GM23338 (cell line): ENCODE results near the gene TMUB1. TPM values are rescaled to one million over a fixed set of nuclear protein-coding genes. Genes with fewer than 3 reads are reported as not detected.

ENCODE experiments used
- ATAC-seq: fragments of 200-7000 bp; cut with Tn5 transposase; 3 replicates; pipeline ENCODE4 v1.9.1; 2020
- DNase-seq: peaks from one replicate; pipeline ENCODE4 v3.0.0-alpha.2; 2015; ENCODE audit warnings: low spot score
- H2AFZ ChIP-seq: fragments of 200-600 bp; sonication (generic); 2 replicates; pipeline ENCODE4 v1.8.0; 2016; ENCODE audit warnings: antibody characterized with exemption, mild to moderate bottlenecking, moderate library complexity
- H3F3A ChIP-seq: fragments of 200-600 bp; sonication (generic); replicated peaks from 2 replicates; pipeline ENCODE4 v1.8.0; 2017; ENCODE audit warnings: antibody characterized with exemption, mixed run types, low read depth
- H3K27ac ChIP-seq: fragments of 200-600 bp; sonication (generic); 2 replicates; pipeline ENCODE4 v1.6.1; 2016; ENCODE audit warnings: low read depth
- H3K27me3 ChIP-seq: fragments of 200-600 bp; sonication (generic); 2 replicates; pipeline ENCODE4 v1.8.0; 2016; ENCODE audit warnings: mild to moderate bottlenecking, mixed run types, moderate library complexity; ENCODE audit not compliant: insufficient read depth
- H3K36me3 ChIP-seq: fragments of 200-600 bp; sonication (generic); 2 replicates; pipeline ENCODE4 v1.8.0; 2016; ENCODE audit warnings: mild to moderate bottlenecking; ENCODE audit not compliant: insufficient read depth
- H3K4me1 ChIP-seq: fragments of 200-600 bp; sonication (generic); 2 replicates; pipeline ENCODE4 v1.8.0; 2016; ENCODE audit warnings: mild to moderate bottlenecking, moderate library complexity; ENCODE audit not compliant: insufficient read depth
- H3K4me2 ChIP-seq: fragments of 200-600 bp; sonication (generic); 2 replicates; pipeline ENCODE4 v1.7.1; 2017; ENCODE audit warnings: mixed run types
- H3K4me3 ChIP-seq: fragments of 200-600 bp; sonication (generic); 2 replicates; pipeline ENCODE4 v1.6.1; 2016; ENCODE audit warnings: mixed run types
- H3K79me2 ChIP-seq: fragments of 200-600 bp; sonication (generic); replicated peaks from 2 replicates; pipeline ENCODE4 v1.8.0; 2017; ENCODE audit warnings: mild to moderate bottlenecking; ENCODE audit not compliant: insufficient read depth
- H3K9me2 ChIP-seq: fragments of 200-600 bp; sonication (generic); 2 replicates; pipeline ENCODE4 v1.8.0; 2017; ENCODE audit not compliant: insufficient read depth
- H4K20me1 ChIP-seq: fragments of 200-600 bp; sonication (generic); replicated peaks from 2 replicates; pipeline ENCODE4 v1.8.0; 2017; ENCODE audit warnings: mild to moderate bottlenecking; ENCODE audit not compliant: insufficient read depth
- H3K27ac Mint-ChIP-seq: 2 replicates; pipeline ENCODE4 v1.8.0; 2020; ENCODE audit warnings: inconsistent platforms, mild to moderate bottlenecking, moderate library complexity, mixed read lengths
- H3K27me3 Mint-ChIP-seq: 3 replicates; pipeline ENCODE4 v1.8.0; 2022; ENCODE audit warnings: low read depth, mild to moderate bottlenecking, moderate library complexity, mixed read lengths, inconsistent platforms; ENCODE audit not compliant: insufficient read depth, poor library complexity
- H3K36me3 Mint-ChIP-seq: 3 replicates; pipeline ENCODE4 v1.8.0; 2021; ENCODE audit warnings: low read depth, mild to moderate bottlenecking, inconsistent platforms, moderate library complexity, mixed read lengths
- H3K4me1 Mint-ChIP-seq: 3 replicates; pipeline ENCODE4 v1.8.0; 2020; ENCODE audit warnings: mild to moderate bottlenecking, inconsistent platforms, mixed read lengths
- H3K4me3 Mint-ChIP-seq: 3 replicates; pipeline ENCODE4 v1.8.0; 2021; ENCODE audit warnings: moderate library complexity, mild to moderate bottlenecking, inconsistent platforms, mixed read lengths
- H3K9me3 Mint-ChIP-seq: 3 replicates; pipeline ENCODE4 v1.8.0; 2020; ENCODE audit warnings: moderate library complexity, mild to moderate bottlenecking, inconsistent platforms, mixed read lengths
- CREB1 ChIP-seq: fragments of 250-450 bp; sonication (Bioruptor Pico); IDR thresholded peaks from 2 replicates; pipeline ENCODE4 v1.5.0; 2020; ENCODE audit warnings: low read depth, mild to moderate bottlenecking, moderate library complexity
- CTCF ChIP-seq, 2 experiments: fragments of 200-600 bp in 1 of 2; sonication (generic) in 1 of 2; conservative IDR thresholded peaks; 2 replicates each; pipeline versions ENCODE4 v1.5.1 to v1.6.1; 2016 to 2017; ENCODE audit warnings: antibody characterized with exemption in 2 of 2, low read depth in 2 of 2, mild to moderate bottlenecking in 2 of 2, moderate library complexity in 1 of 2
- ETS1 ChIP-seq: IDR thresholded peaks from 2 replicates; pipeline ENCODE4 v1.6.1; 2016; ENCODE audit warnings: antibody characterized with exemption
- EZH2 ChIP-seq: fragments of 200-600 bp; sonication (generic); IDR thresholded peaks from one replicate; pipeline ENCODE4 v1.8.0; 2017; ENCODE audit warnings: antibody characterized with exemption, mild to moderate bottlenecking, low read depth; ENCODE audit not compliant: unreplicated experiment
- EZH2phosphoT487 ChIP-seq: fragments of 200-600 bp; sonication (generic); IDR thresholded peaks from one replicate; pipeline ENCODE4 v1.8.1; 2018; ENCODE audit warnings: antibody characterized with exemption; ENCODE audit not compliant: unreplicated experiment
- JUNB ChIP-seq: IDR thresholded peaks from one replicate; pipeline ENCODE4 v1.6.1; 2016; ENCODE audit warnings: antibody characterized with exemption; ENCODE audit not compliant: unreplicated experiment
- REST ChIP-seq: IDR thresholded peaks from one replicate; pipeline ENCODE4 v1.6.1; 2018; ENCODE audit warnings: antibody characterized with exemption; ENCODE audit not compliant: unreplicated experiment
- STAT1 ChIP-seq: IDR thresholded peaks from one replicate; pipeline ENCODE4 v1.6.1; 2016; ENCODE audit warnings: antibody characterized with exemption; ENCODE audit not compliant: unreplicated experiment
- ZNF114 ChIP-seq: fragments of 250-450 bp; sonication (Bioruptor Pico); IDR thresholded peaks from 2 replicates; pipeline ENCODE4 v1.5.0; 2020; ENCODE audit warnings: mild to moderate bottlenecking, moderate library complexity
- ZNF331 ChIP-seq: fragments of 250-450 bp; sonication (Bioruptor Pico); IDR thresholded peaks from 2 replicates; pipeline ENCODE4 v1.5.0; 2020; ENCODE audit warnings: low read depth, mild to moderate bottlenecking, moderate library complexity
- polyA plus RNA-seq: library from polyadenylated mRNA; unstranded; fragments of >200 nt; fragmentation: Nextera tagmentation; extraction: Ambion mirVana; gene quantifications from 2 replicates; pipeline ENCODE4 v1.2.1, GENCODE V29; 2016
- total RNA-seq: library from RNA; depleted of rRNA; stranded (reverse); fragments of >200 nt; shearing (Covaris generic); gene quantifications from 2 replicates; pipeline ENCODE4 v1.2.3, GENCODE V29; 2014

TMUB1 gene
- total and polyA plus RNA-seq, 2 experiments from 2014 or later = 47.6 to 61.1 TPM

- H2AFZ ChIP-seq = no peak overlapping the region
- peaks cover 5% of the 10 kb centered on the region; the same call in 1 of the 2 replicates for H3K36me3 ChIP-seq
- TF ChIP-seq EZH2 (no peak), CTCF (conservative IDR thresholded peaks at IDR 0.05; ENCODE audit: low read depth in 2 of 2) (no peak), STAT1 (no peak), JUNB (no peak), ZNF114 (CRISPR knock-in tag) (no peak)
- H3K4me2 ChIP-seq = no peak overlapping the region; the same call in 1 of the 2 replicates
- no peak overlapping the region; the same call in 1 of the 2 replicates for H3K27ac Mint-ChIP-seq
- peaks cover 39% of the 10 kb centered on the region for H3K36me3 Mint-ChIP-seq
- peaks cover 29% of the 10 kb centered on the region for H3K4me1 Mint-ChIP-seq
- H4K20me1 ChIP-seq = peaks cover 12% of the 10 kb centered on the region
- 0 out of 2 replicates have a peak, but pooled peaks cover 15% of the 10 kb centered on the region for H3F3A ChIP-seq
- H3K9me3 Mint-ChIP-seq = peaks cover 2% of the 10 kb centered on the region; the same call in 1 of the 3 replicates
- no peak overlapping the region; the same call in 2 of the 3 replicates for H3K4me3 Mint-ChIP-seq
- H3K4me1 ChIP-seq = peaks cover 25% of the 10 kb centered on the region
- ATAC-seq (no peak), DNase-seq (no peak)
- peaks cover 22% of the 10 kb centered on the region for H3K27me3 Mint-ChIP-seq
- H3K9me2 ChIP-seq = no peaks in the 10 kb centered on the region
- no peaks in the 10 kb centered on the region for H3K27me3 ChIP-seq
- no peak overlapping the region for H3K4me3 ChIP-seq
- peaks cover 6% of the 10 kb centered on the region; the same call in 1 of the 2 replicates for H3K79me2 ChIP-seq
- no peak overlapping the region for H3K27ac ChIP-seq
These were observed 7.3 kb downstream of the TMUB1 start for GRCh38 chr7:151075978-151076426.

- no peaks in the 10 kb centered on the region for H3K27me3 ChIP-seq
- H3F3A ChIP-seq = 0 out of 2 replicates have a peak, but pooled peaks cover 15% of the 10 kb centered on the region
- peaks cover 6% of the 10 kb centered on the region; the same call in 1 of the 2 replicates for H3K79me2 ChIP-seq
- Mint-ChIP-seq H3K27ac (no peak overlapping the region; the same call in 1 of the 2 replicates), H3K27me3 (peaks cover 26% of the 10 kb centered on the region), H3K4me3 (no peak overlapping the region; the same call in 2 of the 3 replicates), H3K9me3 (peaks cover 2% of the 10 kb centered on the region; the same call in 1 of the 3 replicates), H3K36me3 (peaks cover 43% of the 10 kb centered on the region), H3K4me1 (peaks cover 29% of the 10 kb centered on the region)
- H3K4me3 ChIP-seq = no peak overlapping the region
- peaks cover 5% of the 10 kb centered on the region; the same call in 1 of the 2 replicates for H3K36me3 ChIP-seq
- peaks cover 25% of the 10 kb centered on the region for H3K4me1 ChIP-seq
- H4K20me1 ChIP-seq = peaks cover 12% of the 10 kb centered on the region
- H2AFZ ChIP-seq = no peak overlapping the region
- H3K4me2 ChIP-seq = no peak overlapping the region
- ATAC-seq (no peak), DNase-seq (no peak)
- H3K27ac ChIP-seq = no peak overlapping the region
- no peaks in the 10 kb centered on the region for H3K9me2 ChIP-seq
- no peak for TF ChIP-seq CREB1
- TF ChIP-seq ZNF114 (CRISPR knock-in tag) = no peak
- no peak for TF ChIP-seq EZH2
- TF ChIP-seq REST = no peak
- no peak for TF ChIP-seq JUNB
- no peak for TF ChIP-seq ZNF331 (CRISPR knock-in tag)
- TF ChIP-seq CTCF (conservative IDR thresholded peaks at IDR 0.05; ENCODE audit: low read depth in 2 of 2) = no peak
- no peak for TF ChIP-seq ETS1
- no peak for TF ChIP-seq EZH2phosphoT487
- no peak for TF ChIP-seq STAT1
These were observed 7.7 kb downstream of the TMUB1 start for GRCh38 chr7:151075662-151075971.
